ENCODE results near the gene LRP11. TPM values are rescaled to one million over a fixed set of nuclear protein-coding genes. Genes with fewer than 3 reads are reported as not detected.

LRP11 gene
- total and polyA plus RNA-seq, 2 of the 13 experiments (the other 11 are each of a cell fraction or from before 2014, with no cell fraction given) = 32.4 to 48.9 TPM

- TF ChIP-seq ZHX1 (CRISPR knock-in tag; IDR thresholded peaks at IDR 0.05; ENCODE audit: low read depth) (no peak), ETV5 (CRISPR knock-in tag; IDR thresholded peaks at IDR 0.05; ENCODE audit: borderline replicate concordance) (no peak), ZNF720 (CRISPR knock-in tag; IDR thresholded peaks at IDR 0.05) (no peak), ZNF737 (CRISPR knock-in tag; IDR thresholded peaks at IDR 0.05; ENCODE audit: borderline replicate concordance) (no peak), HOMEZ (CRISPR knock-in tag; IDR thresholded peaks at IDR 0.05; ENCODE audit: low read depth) (peak; percentile 46; the same call in 1 of the 2 replicates), HNRNPLL (IDR thresholded peaks at IDR 0.05; ENCODE audit: low read depth, low read length, poor library complexity, severe bottlenecking) (no peak), JARID2 (CRISPR knock-in tag; IDR thresholded peaks at IDR 0.05; ENCODE audit: insufficient replicate concordance) (no peak), ZNF33B (CRISPR knock-in tag; IDR thresholded peaks at IDR 0.05) (no peak), TFDP1 (CRISPR knock-in tag; IDR thresholded peaks at IDR 0.05; ENCODE audit: borderline replicate concordance) (no peak), ZZZ3 (CRISPR knock-in tag; IDR thresholded peaks at IDR 0.05; ENCODE audit: borderline replicate concordance) (no peak), MIER2 (CRISPR knock-in tag; IDR thresholded peaks at IDR 0.05) (peak; percentile 61; the same call in 1 of the 2 replicates), ZNF512B (CRISPR knock-in tag; IDR thresholded peaks at IDR 0.05; ENCODE audit: borderline replicate concordance) (no peak), ZNF552 (CRISPR knock-in tag; IDR thresholded peaks at IDR 0.05; ENCODE audit: borderline replicate concordance) (no peak), ISX (CRISPR knock-in tag; conservative IDR thresholded peaks at IDR 0.05) (no peak), ZNF597 (CRISPR knock-in tag; IDR thresholded peaks at IDR 0.05) (no peak), EZH2 (conservative IDR thresholded peaks at IDR 0.05; ENCODE audit: low read depth, low read length) (no peak), CERS6 (CRISPR knock-in tag; IDR thresholded peaks at IDR 0.05) (no peak)
These were observed 23.6 kb downstream of the LRP11 start (continued) for GRCh38 chr6:149840345-149841075.
